HUDEP-2 (cell line): ENCODE data around the gene UBE2D2.
"Not testable (repeated sequence)": the region's sequence is repeated elsewhere in the genome, so short reads cannot be mapped to it uniquely, and the experiment has no call there.

Experiments
- DNase-seq, 76 experiments: peaks; one replicate each; lab custom pipeline; 2025; ENCODE audit not compliant: unreplicated experiment in 76 of 76; lab: John Stamatoyannopoulos, UW

UBE2D2 gene

GRCh38 chr5:139578325-139578724, 17.2 kb downstream of the UBE2D2 start:
- no peak for DNase-seq

GRCh38 chr5:139582181-139582580, 21.0 kb downstream of the UBE2D2 start:
- not testable (repeated sequence) for DNase-seq

GRCh38 chr5:139584137-139584536, 23.0 kb downstream of the UBE2D2 start:
- no peak for DNase-seq

- not testable (repeated sequence) for DNase-seq
Measured at GRCh38 chr5:139588116-139588515, 27.0 kb downstream of the UBE2D2 start.

GRCh38 chr5:139588962-139589361, 27.8 kb downstream of the UBE2D2 start:
- no peak for DNase-seq

- DNase-seq = no peak
Measured at GRCh38 chr5:139592289-139592688, 31.1 kb downstream of the UBE2D2 start.

- DNase-seq = not testable (repeated sequence)
Measured at GRCh38 chr5:139593076-139593475, 31.9 kb downstream of the UBE2D2 start.

- DNase-seq = no peak
Measured at GRCh38 chr5:139593716-139594319, 32.7 kb downstream of the UBE2D2 start.

GRCh38 chr5:139597134-139597533, 36.0 kb downstream of the UBE2D2 start:
- DNase-seq = no peak

- not testable (repeated sequence) for DNase-seq
Measured at GRCh38 chr5:139598601-139598965, 37.4 kb downstream of the UBE2D2 start.

- no peak for DNase-seq
Measured at GRCh38 chr5:139600336-139600949, 39.3 kb downstream of the UBE2D2 start.

- no peak for DNase-seq
Measured at GRCh38 chr5:139601429-139601828, 40.3 kb downstream of the UBE2D2 start.

- DNase-seq = not testable (repeated sequence)
Measured at GRCh38 chr5:139601948-139602347, 40.8 kb downstream of the UBE2D2 start.

- DNase-seq = no peak
Measured at GRCh38 chr5:139605887-139606286, 44.7 kb downstream of the UBE2D2 start.

GRCh38 chr5:139611703-139612584, 50.8 kb downstream of the UBE2D2 start:
- DNase-seq = no peak

- DNase-seq = no peak
Measured at GRCh38 chr5:139619861-139620260, 58.7 kb downstream of the UBE2D2 start.

GRCh38 chr5:139625398-139625797, 64.3 kb downstream of the UBE2D2 start:
- not testable (repeated sequence) for DNase-seq

GRCh38 chr5:139630855-139631254, 69.7 kb downstream of the UBE2D2 start:
- DNase-seq = no peak

GRCh38 chr5:139631520-139632165, 70.5 kb downstream of the UBE2D2 start:
- DNase-seq = no peak

- peak in 49 of 76 experiments; percentile 10 to 75 (median 44) for DNase-seq
Measured at GRCh38 chr5:139633295-139634027, 72.3 kb downstream of the UBE2D2 start.

GRCh38 chr5:139634028-139634325, 72.8 kb downstream of the UBE2D2 start:
- DNase-seq = no peak
